GM23338 (cell line): ENCODE results near the gene SYMPK. TPM values are rescaled to one million over a fixed set of nuclear protein-coding genes. Genes with fewer than 3 reads are reported as not detected.
A peak's percentile ranks its signal among the peaks of the same experiment; 100 is the strongest.

ENCODE experiments used
- ATAC-seq: fragments of 200-7000 bp; cut with Tn5 transposase; 3 replicates; pipeline ENCODE4 v1.9.1; 2020
- DNase-seq: peaks from one replicate; pipeline ENCODE4 v3.0.0-alpha.2; 2015; ENCODE audit warnings: low spot score
- H2AFZ ChIP-seq: fragments of 200-600 bp; sonication (generic); 2 replicates; pipeline ENCODE4 v1.8.0; 2016; ENCODE audit warnings: antibody characterized with exemption, mild to moderate bottlenecking, moderate library complexity
- H3F3A ChIP-seq: fragments of 200-600 bp; sonication (generic); replicated peaks from 2 replicates; pipeline ENCODE4 v1.8.0; 2017; ENCODE audit warnings: antibody characterized with exemption, mixed run types, low read depth
- H3K27ac ChIP-seq: fragments of 200-600 bp; sonication (generic); 2 replicates; pipeline ENCODE4 v1.6.1; 2016; ENCODE audit warnings: low read depth
- H3K27me3 ChIP-seq: fragments of 200-600 bp; sonication (generic); 2 replicates; pipeline ENCODE4 v1.8.0; 2016; ENCODE audit warnings: mild to moderate bottlenecking, mixed run types, moderate library complexity; ENCODE audit not compliant: insufficient read depth
- H3K36me3 ChIP-seq: fragments of 200-600 bp; sonication (generic); 2 replicates; pipeline ENCODE4 v1.8.0; 2016; ENCODE audit warnings: mild to moderate bottlenecking; ENCODE audit not compliant: insufficient read depth
- H3K4me1 ChIP-seq: fragments of 200-600 bp; sonication (generic); 2 replicates; pipeline ENCODE4 v1.8.0; 2016; ENCODE audit warnings: mild to moderate bottlenecking, moderate library complexity; ENCODE audit not compliant: insufficient read depth
- H3K4me2 ChIP-seq: fragments of 200-600 bp; sonication (generic); 2 replicates; pipeline ENCODE4 v1.7.1; 2017; ENCODE audit warnings: mixed run types
- H3K4me3 ChIP-seq: fragments of 200-600 bp; sonication (generic); 2 replicates; pipeline ENCODE4 v1.6.1; 2016; ENCODE audit warnings: mixed run types
- H3K79me2 ChIP-seq: fragments of 200-600 bp; sonication (generic); replicated peaks from 2 replicates; pipeline ENCODE4 v1.8.0; 2017; ENCODE audit warnings: mild to moderate bottlenecking; ENCODE audit not compliant: insufficient read depth
- H3K9me2 ChIP-seq: fragments of 200-600 bp; sonication (generic); 2 replicates; pipeline ENCODE4 v1.8.0; 2017; ENCODE audit not compliant: insufficient read depth
- H4K20me1 ChIP-seq: fragments of 200-600 bp; sonication (generic); replicated peaks from 2 replicates; pipeline ENCODE4 v1.8.0; 2017; ENCODE audit warnings: mild to moderate bottlenecking; ENCODE audit not compliant: insufficient read depth
- H3K27ac Mint-ChIP-seq: 2 replicates; pipeline ENCODE4 v1.8.0; 2020; ENCODE audit warnings: inconsistent platforms, mild to moderate bottlenecking, moderate library complexity, mixed read lengths
- H3K27me3 Mint-ChIP-seq: 3 replicates; pipeline ENCODE4 v1.8.0; 2022; ENCODE audit warnings: low read depth, mild to moderate bottlenecking, moderate library complexity, mixed read lengths, inconsistent platforms; ENCODE audit not compliant: insufficient read depth, poor library complexity
- H3K36me3 Mint-ChIP-seq: 3 replicates; pipeline ENCODE4 v1.8.0; 2021; ENCODE audit warnings: low read depth, mild to moderate bottlenecking, inconsistent platforms, moderate library complexity, mixed read lengths
- H3K4me1 Mint-ChIP-seq: 3 replicates; pipeline ENCODE4 v1.8.0; 2020; ENCODE audit warnings: mild to moderate bottlenecking, inconsistent platforms, mixed read lengths
- H3K4me3 Mint-ChIP-seq: 3 replicates; pipeline ENCODE4 v1.8.0; 2021; ENCODE audit warnings: moderate library complexity, mild to moderate bottlenecking, inconsistent platforms, mixed read lengths
- H3K9me3 Mint-ChIP-seq: 3 replicates; pipeline ENCODE4 v1.8.0; 2020; ENCODE audit warnings: moderate library complexity, mild to moderate bottlenecking, inconsistent platforms, mixed read lengths
- CREB1 ChIP-seq: fragments of 250-450 bp; sonication (Bioruptor Pico); IDR thresholded peaks from 2 replicates; pipeline ENCODE4 v1.5.0; 2020; ENCODE audit warnings: low read depth, mild to moderate bottlenecking, moderate library complexity
- ETS1 ChIP-seq: IDR thresholded peaks from 2 replicates; pipeline ENCODE4 v1.6.1; 2016; ENCODE audit warnings: antibody characterized with exemption
- EZH2 ChIP-seq: fragments of 200-600 bp; sonication (generic); IDR thresholded peaks from one replicate; pipeline ENCODE4 v1.8.0; 2017; ENCODE audit warnings: antibody characterized with exemption, mild to moderate bottlenecking, low read depth; ENCODE audit not compliant: unreplicated experiment
- EZH2phosphoT487 ChIP-seq: fragments of 200-600 bp; sonication (generic); IDR thresholded peaks from one replicate; pipeline ENCODE4 v1.8.1; 2018; ENCODE audit warnings: antibody characterized with exemption; ENCODE audit not compliant: unreplicated experiment
- JUNB ChIP-seq: IDR thresholded peaks from one replicate; pipeline ENCODE4 v1.6.1; 2016; ENCODE audit warnings: antibody characterized with exemption; ENCODE audit not compliant: unreplicated experiment
- NANOG ChIP-seq: IDR thresholded peaks from 2 replicates; pipeline ENCODE4 v1.6.1; 2016; ENCODE audit warnings: antibody characterized with exemption, borderline replicate concordance
- POLR2AphosphoS5 ChIP-seq: IDR thresholded peaks from 2 replicates; pipeline ENCODE4 v1.6.1; 2016; ENCODE audit warnings: antibody characterized with exemption, low read depth
- REST ChIP-seq: IDR thresholded peaks from one replicate; pipeline ENCODE4 v1.6.1; 2018; ENCODE audit warnings: antibody characterized with exemption; ENCODE audit not compliant: unreplicated experiment
- STAT1 ChIP-seq: IDR thresholded peaks from one replicate; pipeline ENCODE4 v1.6.1; 2016; ENCODE audit warnings: antibody characterized with exemption; ENCODE audit not compliant: unreplicated experiment
- ZNF114 ChIP-seq: fragments of 250-450 bp; sonication (Bioruptor Pico); IDR thresholded peaks from 2 replicates; pipeline ENCODE4 v1.5.0; 2020; ENCODE audit warnings: mild to moderate bottlenecking, moderate library complexity
- ZNF331 ChIP-seq: fragments of 250-450 bp; sonication (Bioruptor Pico); IDR thresholded peaks from 2 replicates; pipeline ENCODE4 v1.5.0; 2020; ENCODE audit warnings: low read depth, mild to moderate bottlenecking, moderate library complexity
- polyA plus RNA-seq: library from polyadenylated mRNA; unstranded; fragments of >200 nt; fragmentation: Nextera tagmentation; extraction: Ambion mirVana; gene quantifications from 2 replicates; pipeline ENCODE4 v1.2.1, GENCODE V29; 2016
- total RNA-seq: library from RNA; depleted of rRNA; stranded (reverse); fragments of >200 nt; shearing (Covaris generic); gene quantifications from 2 replicates; pipeline ENCODE4 v1.2.3, GENCODE V29; 2014
- TF ChIP-seq, protein P1 (sequence below), 2 experiments: fragments of 200-600 bp in 1 of 2; sonication (generic) in 1 of 2; conservative IDR thresholded peaks; 2 replicates each; pipeline versions ENCODE4 v1.5.1 to v1.6.1; 2016 to 2017; ENCODE audit warnings: antibody characterized with exemption in 2 of 2, low read depth in 2 of 2, mild to moderate bottlenecking in 2 of 2, moderate library complexity in 1 of 2

The SYMPK gene
- total and polyA plus RNA-seq, 2 experiments from 2014 or later: 36.8 to 82.1 TPM

DNA sequence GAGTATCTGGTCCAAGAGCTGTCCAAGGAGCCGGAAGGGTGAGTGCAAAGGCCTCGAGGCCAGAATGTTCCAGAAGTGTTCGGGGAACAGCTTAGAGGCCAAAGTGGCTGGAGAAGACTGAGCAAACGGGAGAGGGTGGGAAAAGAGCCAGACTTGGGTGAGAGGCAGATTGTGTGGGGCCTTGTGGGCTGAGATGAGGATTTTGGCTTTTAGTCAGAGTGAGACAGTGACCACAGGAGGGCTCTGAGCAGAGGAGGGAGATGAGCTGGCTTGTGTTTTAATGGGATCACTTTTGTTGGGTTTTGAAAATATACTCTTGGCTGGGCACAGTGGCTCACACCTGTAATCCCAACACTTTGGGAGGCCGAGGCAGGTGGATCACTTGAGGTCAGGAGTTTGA, 46.0 kb upstream of the SYMPK start:
- Histone ChIP-seq H3K4me2 (no peak overlapping the region), H2AFZ (0 out of 2 replicates have a peak overlapping the region, but pooled peaks have one; percentile 59), H3K27ac (peak overlapping the region; percentile 39; the same call in 1 of the 2 replicates), H3K4me3 (no peak overlapping the region), H4K20me1 (no peaks in the 10 kb centered on the region), H3K79me2 (no peaks in the 10 kb centered on the region), H3K9me2 (no peaks in the 10 kb centered on the region), H3K27me3 (no peaks in the 10 kb centered on the region), H3K4me1 (no peaks in the 10 kb centered on the region), H3K36me3 (no peaks in the 10 kb centered on the region), H3F3A (0 out of 2 replicates have a peak, but pooled peaks cover 9% of the 10 kb centered on the region)
- Mint-ChIP-seq H3K9me3 (no peaks in the 10 kb centered on the region), H3K4me3 (no peak overlapping the region), H3K4me1 (peaks cover 2% of the 10 kb centered on the region; the same call in 1 of the 3 replicates), H3K27me3 (peaks cover 13% of the 10 kb centered on the region), H3K27ac (no peak overlapping the region), H3K36me3 (no peaks in the 10 kb centered on the region; the same call in 2 of the 3 replicates)
- TF ChIP-seq, protein P1, sequence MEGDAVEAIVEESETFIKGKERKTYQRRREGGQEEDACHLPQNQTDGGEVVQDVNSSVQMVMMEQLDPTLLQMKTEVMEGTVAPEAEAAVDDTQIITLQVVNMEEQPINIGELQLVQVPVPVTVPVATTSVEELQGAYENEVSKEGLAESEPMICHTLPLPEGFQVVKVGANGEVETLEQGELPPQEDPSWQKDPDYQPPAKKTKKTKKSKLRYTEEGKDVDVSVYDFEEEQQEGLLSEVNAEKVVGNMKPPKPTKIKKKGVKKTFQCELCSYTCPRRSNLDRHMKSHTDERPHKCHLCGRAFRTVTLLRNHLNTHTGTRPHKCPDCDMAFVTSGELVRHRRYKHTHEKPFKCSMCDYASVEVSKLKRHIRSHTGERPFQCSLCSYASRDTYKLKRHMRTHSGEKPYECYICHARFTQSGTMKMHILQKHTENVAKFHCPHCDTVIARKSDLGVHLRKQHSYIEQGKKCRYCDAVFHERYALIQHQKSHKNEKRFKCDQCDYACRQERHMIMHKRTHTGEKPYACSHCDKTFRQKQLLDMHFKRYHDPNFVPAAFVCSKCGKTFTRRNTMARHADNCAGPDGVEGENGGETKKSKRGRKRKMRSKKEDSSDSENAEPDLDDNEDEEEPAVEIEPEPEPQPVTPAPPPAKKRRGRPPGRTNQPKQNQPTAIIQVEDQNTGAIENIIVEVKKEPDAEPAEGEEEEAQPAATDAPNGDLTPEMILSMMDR (conservative IDR thresholded peaks at IDR 0.05; ENCODE audit: low read depth in 2 of 2): 0 out of 4 replicates have a peak, but pooled peaks of 1 of the 2 experiments have one; percentile 8
- TF ChIP-seq CREB1 (CRISPR knock-in tag): no peak
- no peak for DNase-seq
- no peak for ATAC-seq

GRCh38 chr19:45906221-45906620, 43.3 kb upstream of the SYMPK start:
- H2AFZ ChIP-seq: no peak overlapping the region
- no peaks in the 10 kb centered on the region for H4K20me1 ChIP-seq
- Mint-ChIP-seq H3K4me3 (no peak overlapping the region), H3K9me3 (no peaks in the 10 kb centered on the region), H3K36me3 (no peaks in the 10 kb centered on the region), H3K4me1 (peaks cover 4% of the 10 kb centered on the region; the same call in 2 of the 3 replicates), H3K27ac (no peak overlapping the region), H3K27me3 (peaks cover 11% of the 10 kb centered on the region)
- H3K4me1 ChIP-seq: no peaks in the 10 kb centered on the region; the same call in 1 of the 2 replicates
- H3K79me2 ChIP-seq: no peaks in the 10 kb centered on the region
- no peaks in the 10 kb centered on the region for H3K9me2 ChIP-seq
- no peak for DNase-seq
- H3K4me2 ChIP-seq: no peak overlapping the region
- ATAC-seq: no peak
- H3K4me3 ChIP-seq: no peak overlapping the region
- TF ChIP-seq, protein P1 (conservative IDR thresholded peaks at IDR 0.05; ENCODE audit: low read depth in 2 of 2): no peak
- TF ChIP-seq ZNF114 (CRISPR knock-in tag) (no peak), REST (no peak), CREB1 (CRISPR knock-in tag) (no peak), EZH2 (no peak), ETS1 (no peak), POLR2AphosphoS5 (no peak), ZNF331 (no peak), EZH2phosphoT487 (no peak), NANOG (no peak), STAT1 (no peak), JUNB (no peak)
- H3F3A ChIP-seq: peaks cover 14% of the 10 kb centered on the region; the same call in 1 of the 2 replicates
- peaks cover 8% of the 10 kb centered on the region for H3K27me3 ChIP-seq
- no peaks in the 10 kb centered on the region for H3K36me3 ChIP-seq
- H3K27ac ChIP-seq: no peak overlapping the region
